ENCODE measurements around the gene MORN3.
A peak's percentile ranks its signal among the peaks of the same experiment; 100 is the strongest.
"Not testable (repeated sequence)": the region's sequence is repeated elsewhere in the genome, so short reads cannot be mapped to it uniquely, and the experiment has no call there.

MORN3 gene

DNA sequence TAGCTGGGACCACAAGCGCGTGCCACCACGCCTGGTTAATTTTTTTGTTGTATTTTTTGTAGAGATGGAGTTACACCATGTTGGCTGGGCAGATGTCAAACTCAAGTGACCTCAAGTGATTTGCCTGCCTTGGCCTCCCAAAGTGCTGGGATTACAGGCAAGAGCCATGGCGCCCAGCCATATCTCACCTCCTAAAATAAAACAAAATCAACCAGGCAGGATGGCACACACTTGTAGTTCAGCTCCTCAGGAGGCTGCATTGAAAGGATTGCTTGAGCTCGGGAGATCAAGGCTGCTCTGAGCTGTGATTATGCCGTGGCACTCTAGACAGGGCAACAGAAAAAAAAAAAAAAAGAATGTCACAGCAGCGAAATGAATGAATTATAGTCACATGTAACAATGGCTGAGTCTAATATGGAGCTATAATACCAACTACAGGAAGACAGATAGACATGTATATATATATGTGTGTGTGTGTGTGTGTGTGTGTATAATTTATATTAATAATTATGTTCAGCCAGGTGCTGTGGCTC, 23.8 kb upstream of the MORN3 start:
- H3K4me3 Mint-ChIP-seq = no peak overlapping the region
- no peak overlapping the region for H3K27ac Mint-ChIP-seq
- TF ChIP-seq CTCF (IDR thresholded peaks at IDR 0.05; ENCODE audit: unreplicated experiment in 3 of 3) = no peak
- peaks cover 7% of the 10 kb centered on the region for H3K4me1 Mint-ChIP-seq
- no peaks in the 10 kb centered on the region for H3K36me3 Mint-ChIP-seq (ENCODE audit: low read depth)
- no peaks in the 10 kb centered on the region for H3K9me3 Mint-ChIP-seq
- H3K27me3 Mint-ChIP-seq (ENCODE audit: low read depth) = peaks cover 4% of the 10 kb centered on the region

DNA sequence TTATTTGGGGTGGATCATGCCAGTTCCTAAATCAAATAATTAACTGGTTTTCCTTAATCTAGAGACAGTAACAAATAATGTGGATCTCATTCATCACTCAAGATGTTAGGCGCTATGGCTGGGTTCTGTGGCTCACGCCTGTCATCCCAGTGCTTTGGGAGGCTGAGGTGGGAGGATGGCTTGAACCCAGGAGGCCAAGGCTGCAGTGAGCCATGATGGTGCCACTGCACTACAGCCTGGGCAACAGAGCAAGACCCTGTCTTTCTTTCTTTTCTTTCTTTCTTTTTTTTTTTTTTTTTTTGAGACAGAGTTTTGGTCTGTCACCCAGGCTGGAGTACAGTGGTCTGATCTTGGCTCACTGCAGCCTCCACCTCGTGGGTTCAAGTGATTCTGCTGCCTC, 23.3 kb upstream of the MORN3 start:
- H3K9me3 Mint-ChIP-seq; H3K27me3 Mint-ChIP-seq (ENCODE audit: low read depth); H3K4me3 Mint-ChIP-seq; H3K4me1 Mint-ChIP-seq; H3K27ac Mint-ChIP-seq; H3K36me3 Mint-ChIP-seq (ENCODE audit: low read depth): not testable (repeated sequence)

- Mint-ChIP-seq H3K36me3 (ENCODE audit: low read depth) (no peaks in the 10 kb centered on the region), H3K4me1 (peaks cover 11% of the 10 kb centered on the region), H3K27me3 (ENCODE audit: low read depth) (peaks cover 4% of the 10 kb centered on the region), H3K4me3 (no peak overlapping the region), H3K9me3 (no peaks in the 10 kb centered on the region), H3K27ac (no peak overlapping the region)
- no peak for TF ChIP-seq CTCF (IDR thresholded peaks at IDR 0.05; ENCODE audit: unreplicated experiment in 3 of 3)
Measured at GRCh38 chr12:121689430-121689829, 20.0 kb upstream of the MORN3 start.

DNA sequence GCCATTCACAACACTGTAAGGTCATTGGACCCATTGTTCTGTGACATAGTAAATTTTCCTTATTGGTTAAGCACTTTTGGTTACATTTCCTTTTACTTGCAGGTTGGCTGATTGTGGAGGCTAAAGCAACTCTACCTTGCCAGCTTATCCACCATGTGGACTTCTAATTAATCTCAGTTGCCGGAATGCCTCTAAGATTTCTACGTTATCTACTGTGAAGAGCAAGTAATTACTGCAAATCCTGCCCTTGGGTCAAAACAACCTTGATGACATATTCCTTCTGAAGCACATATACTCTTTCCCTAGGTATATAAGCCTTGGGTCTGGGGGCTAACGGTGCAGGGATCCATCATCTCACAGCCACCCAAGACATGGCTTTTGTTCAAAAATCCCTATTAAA, 19.5 kb upstream of the MORN3 start:
- Mint-ChIP-seq H3K27ac (no peak overlapping the region), H3K4me3 (no peak overlapping the region), H3K27me3 (ENCODE audit: low read depth) (peaks cover 4% of the 10 kb centered on the region), H3K4me1 (peaks cover 11% of the 10 kb centered on the region), H3K9me3 (no peaks in the 10 kb centered on the region), H3K36me3 (ENCODE audit: low read depth) (no peaks in the 10 kb centered on the region)
- TF ChIP-seq CTCF (IDR thresholded peaks at IDR 0.05; ENCODE audit: unreplicated experiment in 3 of 3) = no peak

DNA sequence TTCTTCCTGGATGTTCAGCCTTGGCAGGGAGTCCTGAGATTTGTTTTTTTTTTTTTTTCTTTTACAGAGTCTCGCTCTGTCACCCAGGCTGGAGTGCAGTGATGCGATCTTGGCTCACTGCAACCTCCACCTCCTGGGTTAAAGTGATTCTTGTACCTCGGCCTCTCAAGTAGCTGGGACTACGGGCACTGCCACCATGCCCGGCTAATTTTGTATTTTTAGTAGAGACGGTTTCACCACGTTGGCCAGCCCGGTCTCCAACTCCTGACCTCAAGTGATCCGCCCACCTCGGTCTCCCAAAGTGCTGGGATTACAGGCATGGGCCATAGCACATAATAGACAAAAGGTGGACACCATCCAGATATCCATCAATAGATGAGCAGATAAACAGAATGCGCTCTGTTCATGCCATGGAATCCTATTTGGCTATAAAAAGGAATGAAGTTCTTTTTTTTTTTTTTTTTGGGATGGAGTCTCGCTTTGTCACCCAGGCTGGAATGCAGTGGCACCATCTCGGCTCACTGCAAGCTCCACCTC, 10.3 kb upstream of the MORN3 start:
- not testable (repeated sequence) for H3K27ac Mint-ChIP-seq; H3K36me3 Mint-ChIP-seq (ENCODE audit: low read depth)
- H3K4me1 Mint-ChIP-seq = peaks cover 14% of the 10 kb centered on the region

GRCh38 chr12:121678716-121679300, 9.4 kb upstream of the MORN3 start:
- H3K27me3 Mint-ChIP-seq (ENCODE audit: low read depth) = no peaks in the 10 kb centered on the region
- no peak for TF ChIP-seq CTCF (IDR thresholded peaks at IDR 0.05; ENCODE audit: unreplicated experiment in 3 of 3)
- no peak overlapping the region for H3K4me3 Mint-ChIP-seq
- H3K9me3 Mint-ChIP-seq = no peaks in the 10 kb centered on the region
- H3K27ac Mint-ChIP-seq = peak overlapping the region in 1 of 3 experiments; percentile 56
- no peaks in the 10 kb centered on the region for H3K36me3 Mint-ChIP-seq (ENCODE audit: low read depth)
- peaks cover 15% of the 10 kb centered on the region for H3K4me1 Mint-ChIP-seq

More for the DNA sequence above, 10.3 kb upstream of the MORN3 start:
- not testable (repeated sequence) for H3K4me3 Mint-ChIP-seq; H3K27me3 Mint-ChIP-seq (ENCODE audit: low read depth); H3K9me3 Mint-ChIP-seq

DNA sequence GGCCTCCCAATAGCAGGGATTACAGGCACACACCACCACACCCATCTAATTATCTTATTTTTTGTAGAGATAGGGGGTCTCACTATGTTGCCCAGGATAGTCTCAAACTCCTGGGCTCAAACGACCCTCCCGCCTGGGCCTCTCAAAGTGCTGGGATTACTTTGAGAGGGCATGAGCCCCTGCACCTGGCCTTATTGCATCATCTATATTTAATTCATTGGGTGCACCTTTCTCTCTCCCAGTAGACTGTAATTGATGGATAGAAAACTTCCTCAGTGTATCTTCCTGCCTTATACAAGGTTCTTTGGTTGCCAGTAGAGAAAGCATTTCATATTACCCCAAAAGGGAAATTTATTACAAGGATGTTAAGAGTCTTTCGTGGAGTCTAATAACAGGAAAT, 8.9 kb upstream of the MORN3 start:
- Mint-ChIP-seq H3K4me3 (no peak overlapping the region), H3K9me3 (no peaks in the 10 kb centered on the region), H3K4me1 (peaks cover 20% of the 10 kb centered on the region), H3K27ac (peak overlapping the region in 1 of 3 experiments; percentile 56), H3K36me3 (ENCODE audit: low read depth) (no peaks in the 10 kb centered on the region), H3K27me3 (ENCODE audit: low read depth) (no peaks in the 10 kb centered on the region)
- no peak for TF ChIP-seq CTCF (IDR thresholded peaks at IDR 0.05; ENCODE audit: unreplicated experiment in 3 of 3)

Measured in nephron (organoid).